ENCODE data around the gene ARL16. TPM values are rescaled to one million over a fixed set of nuclear protein-coding genes. Genes with fewer than 3 reads are reported as not detected.

ARL16 gene
- total and polyA plus RNA-seq, 2 of the 8 experiments (the other 6 are each of a cell fraction or from before 2014, with no cell fraction given): 37.0 to 60.8 TPM

GRCh38 chr17:81686614-81687013, 3.0 kb upstream of the ARL16 start:
- Histone ChIP-seq H2BK120ac (replicated peaks; ENCODE audit: low read depth, low read length) (no peak overlapping the region), H3K27me3 (replicated peaks in 1 of 4; ENCODE audit: control insufficient read depth in 3 of 4, extremely low read depth in 1 of 4, insufficient read depth in 3 of 4, low read length in 3 of 4) (no peaks in the 10 kb centered on the region), H3K36me3 (ENCODE audit: control insufficient read depth in 2 of 4, insufficient read depth in 4 of 4, low read length in 3 of 4) (peaks cover 2 to 36% (median 18%) of the 10 kb centered on the region in 4 experiments; a peak in 6 of 8 replicates), H3K9ac (replicated peaks in 1 of 4; ENCODE audit: extremely low read depth in 1 of 4, low read depth in 3 of 4, low read length in 3 of 4) (no peak overlapping the region), H2BK20ac (ENCODE audit: low read length) (no peak overlapping the region), H3K23ac (ENCODE audit: insufficient read length) (no peak overlapping the region), H2BK5ac (ENCODE audit: low read depth, low read length) (no peak overlapping the region), H3K4me3 (ENCODE audit: extremely low read depth in 1 of 4, insufficient read depth in 2 of 4, low read depth in 3 of 4, low read length in 4 of 4) (no peak overlapping the region), H3K23me2 (ENCODE audit: low read depth, low read length) (peaks cover 12% of the 10 kb centered on the region), H3K14ac (ENCODE audit: insufficient read length) (no peak overlapping the region), H3K4ac (replicated peaks; ENCODE audit: insufficient read length, low read depth, low read length) (no peak overlapping the region), H3K9me3 (ENCODE audit: insufficient read depth in 2 of 2, low read depth in 1 of 2, low read length in 1 of 2) (no peaks in the 10 kb centered on the region), H2AFZ (ENCODE audit: low read length) (no peak overlapping the region), H3K79me1 (ENCODE audit: low read depth, low read length) (peaks cover 15% of the 10 kb centered on the region), H3K4me1 (replicated peaks in 1 of 4; ENCODE audit: control insufficient read depth in 3 of 4, insufficient read depth in 4 of 4, low read length in 3 of 4) (peaks cover 3 to 14% (median 7%) of the 10 kb centered on the region in 4 experiments; a peak in 6 of 7 replicates), H4K8ac (ENCODE audit: extremely low read depth, insufficient read depth, low read length) (peak overlapping the region; percentile 17; the same call in 1 of the 2 replicates), H3K79me2 (ENCODE audit: control insufficient read depth in 1 of 2, insufficient read depth in 2 of 2, low read length in 2 of 2) (peaks cover 4 to 37% of the 10 kb centered on the region in 2 experiments; a peak in 3 of 4 replicates), H3K18ac (ENCODE audit: extremely low read depth, low read length) (no peak overlapping the region), H3K56ac (replicated peaks; ENCODE audit: insufficient read length, low read depth, low read length) (no peak overlapping the region), H3K27ac (ENCODE audit: low read depth, low read length) (no peak overlapping the region), H2AK5ac (ENCODE audit: low read depth, low read length) (no peak overlapping the region), H4K5ac (ENCODE audit: insufficient read length, low read depth, low read length) (no peak overlapping the region), H3K4me2 (ENCODE audit: insufficient read depth in 1 of 2, low read depth in 2 of 2, low read length in 2 of 2) (no peak overlapping the region), H2BK15ac (ENCODE audit: low read length) (no peak overlapping the region), H4K91ac (replicated peaks; ENCODE audit: insufficient read length, low read length) (no peak overlapping the region), H4K20me1 (replicated peaks in 1 of 2; ENCODE audit: control insufficient read depth in 1 of 2, insufficient read depth in 2 of 2, low read length in 2 of 2) (peaks cover 0 to 30% of the 10 kb centered on the region in 2 experiments), H2BK12ac (ENCODE audit: low read depth, low read length) (no peak overlapping the region)
- FAIRE-seq (no peak), DNase-seq (ENCODE audit: low read depth in 1 of 2, low spot score in 2 of 2) (no peak)
- whole genome bisulfite sequencing, 2 experiments (ENCODE audit: extremely low coverage in 1 of 2, insufficient coverage in 1 of 2, insufficient read length in 1 of 2, insufficient replicate concordance in 2 of 2, low coverage in 1 of 2, low lambda C conversion rate in 2 of 2, missing lambda C conversion rate in 1 of 2): 92% methylated on average over 15 of the region's 20 CpGs; no CpG with 5 or more reads in 1 of the 2 experiments
- TF ChIP-seq TEAD4 (IDR thresholded peaks at IDR 0.05; ENCODE audit: low read depth, low read length) (no peak), ZNF274 (IDR thresholded peaks at IDR 0.05; ENCODE audit: borderline replicate concordance, extremely low read depth, low read length) (no peak), EGR1 (IDR thresholded peaks at IDR 0.05; ENCODE audit: borderline replicate concordance, low read depth, low read length) (no peak), SP1 (IDR thresholded peaks at IDR 0.05; ENCODE audit: low read depth, low read length) (no peak), SP4 (IDR thresholded peaks at IDR 0.05; ENCODE audit: low read length) (no peak), BCL11A (IDR thresholded peaks at IDR 0.05; ENCODE audit: low read depth in 2 of 2, low read length in 2 of 2) (no peak), BRCA1 (IDR thresholded peaks at IDR 0.05; ENCODE audit: low read depth, low read length) (no peak), SIX5 (IDR thresholded peaks at IDR 0.05; ENCODE audit: low read depth, low read length) (no peak), CHD2 (IDR thresholded peaks at IDR 0.05; ENCODE audit: low read length) (no peak), HDAC2 (IDR thresholded peaks at IDR 0.05; ENCODE audit: borderline replicate concordance in 1 of 2, low read depth in 2 of 2, low read length in 2 of 2) (no peak), TAF7 (optimal IDR thresholded peaks at IDR 0.05; ENCODE audit: borderline replicate concordance, low read depth, low read length) (no peak), SP2 (IDR thresholded peaks at IDR 0.05; ENCODE audit: low read length) (no peak), CREB1 (IDR thresholded peaks at IDR 0.05) (no peak)
- ChIA-PET CTCF (ENCODE audit: partially characterized antibody) (interaction anchor here (1.6 to 3.1 kb wide), 2 partner anchors 11 to 16 kb away, joined by 5 to 20 read pairs; partner anchors contain the start of gene MRPL12), POLR2A (ENCODE audit: partially characterized antibody) (interaction anchor here (4.0 to 28.4 kb wide), 3 partner anchors 8 to 23 kb away, joined by 65 to 436 read pairs (median 100); partner anchors contain the start of genes CCDC137, MRPL12, OXLD1 and SLC25A10)
